Renal cortical epithelial cell (primary cell): ENCODE measurements around the gene ELMO2. TPM values are rescaled to one million over a fixed set of nuclear protein-coding genes. Genes with fewer than 3 reads are reported as not detected.

Source experiments
- DNase-seq: peaks from one replicate; pipeline ENCODE4 v3.0.0-alpha.2; 2011; ENCODE audit warnings: low read depth
- total RNA-seq: library from RNA; depleted of rRNA; stranded (reverse); fragments of >200 nt; gene quantifications from 2 replicates; pipeline ENCODE4 v1.2.3, GENCODE V29; 2014

ELMO2 gene
- total RNA-seq, 1 donor from 2014 or later: 46.9 TPM

DNA sequence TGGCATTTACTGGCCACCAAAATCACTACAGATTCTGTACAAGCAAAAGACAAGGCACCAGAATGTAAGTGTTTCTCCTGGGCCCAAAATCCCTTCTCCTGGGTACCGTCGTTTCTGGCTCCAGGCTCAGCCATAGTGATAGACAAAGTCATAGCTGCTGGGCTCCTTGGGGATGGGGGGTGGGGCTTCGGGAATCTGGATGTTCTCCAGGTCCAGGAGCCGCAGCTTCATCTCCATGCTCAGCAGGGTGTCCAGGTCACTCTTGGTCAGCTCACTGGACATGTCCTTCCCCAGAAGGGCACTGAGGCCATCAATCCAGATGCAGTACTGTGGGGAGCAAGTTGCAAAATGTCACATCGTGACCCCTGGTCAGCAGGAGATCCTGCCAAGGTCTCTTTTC is 39.2 kb downstream of the ELMO2 start:
- no peak for DNase-seq

DNA sequence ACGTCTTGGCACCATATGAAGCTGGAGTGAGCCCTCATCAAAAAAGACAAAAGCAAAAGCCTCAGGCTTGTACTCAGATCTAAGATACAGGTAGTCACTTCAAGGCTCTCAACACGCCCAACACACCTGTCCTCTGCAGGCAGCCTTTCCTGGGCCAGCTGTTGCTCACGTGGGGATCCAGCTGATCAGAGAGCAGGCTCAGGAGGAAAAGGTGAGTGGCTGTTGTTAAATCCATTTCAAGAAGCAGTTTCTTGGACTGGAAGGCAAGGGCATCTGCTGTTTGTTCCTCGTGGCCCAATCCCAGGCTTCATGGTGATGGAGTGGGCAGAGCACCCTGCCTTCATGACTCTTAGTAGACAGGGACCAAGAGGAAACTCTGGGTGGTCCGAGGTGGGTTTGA is 39.6 kb downstream of the ELMO2 start:
- DNase-seq: no peak

DNA sequence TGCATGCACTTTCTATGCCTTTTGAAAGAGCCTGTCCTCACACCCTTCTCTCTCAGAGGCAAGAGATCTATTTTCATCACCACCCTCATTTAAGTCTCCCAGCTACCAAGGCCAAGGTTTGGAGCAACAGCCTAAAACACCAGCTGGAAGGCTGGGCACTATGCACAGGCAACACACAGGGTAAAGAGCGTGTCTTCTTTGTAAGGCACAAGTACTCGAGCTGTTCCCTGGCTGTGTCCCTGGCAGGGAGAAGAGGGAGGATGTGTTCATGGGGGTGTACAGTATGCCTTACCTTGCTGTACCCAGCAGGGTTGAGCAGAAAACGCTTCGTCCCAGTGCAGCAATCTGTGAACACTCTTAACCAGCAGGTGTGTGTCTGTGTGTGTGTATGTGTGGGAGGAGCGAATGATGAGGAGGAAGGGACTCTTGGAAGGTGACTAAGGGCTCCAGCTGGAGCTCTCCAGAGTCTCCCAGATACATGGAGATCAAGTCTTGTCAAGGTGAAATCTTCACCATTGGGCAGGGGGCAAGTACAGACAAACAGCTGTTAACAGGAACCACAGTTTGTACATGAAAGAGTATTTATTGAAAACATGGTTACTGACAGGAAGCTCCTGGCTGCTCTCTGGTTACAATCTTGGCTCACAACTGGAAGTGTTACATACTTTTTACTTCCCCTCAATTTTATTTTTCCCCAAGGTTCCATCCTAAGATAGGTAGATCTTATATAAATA is 40.8 kb downstream of the ELMO2 start:
- no peak for DNase-seq

DNA sequence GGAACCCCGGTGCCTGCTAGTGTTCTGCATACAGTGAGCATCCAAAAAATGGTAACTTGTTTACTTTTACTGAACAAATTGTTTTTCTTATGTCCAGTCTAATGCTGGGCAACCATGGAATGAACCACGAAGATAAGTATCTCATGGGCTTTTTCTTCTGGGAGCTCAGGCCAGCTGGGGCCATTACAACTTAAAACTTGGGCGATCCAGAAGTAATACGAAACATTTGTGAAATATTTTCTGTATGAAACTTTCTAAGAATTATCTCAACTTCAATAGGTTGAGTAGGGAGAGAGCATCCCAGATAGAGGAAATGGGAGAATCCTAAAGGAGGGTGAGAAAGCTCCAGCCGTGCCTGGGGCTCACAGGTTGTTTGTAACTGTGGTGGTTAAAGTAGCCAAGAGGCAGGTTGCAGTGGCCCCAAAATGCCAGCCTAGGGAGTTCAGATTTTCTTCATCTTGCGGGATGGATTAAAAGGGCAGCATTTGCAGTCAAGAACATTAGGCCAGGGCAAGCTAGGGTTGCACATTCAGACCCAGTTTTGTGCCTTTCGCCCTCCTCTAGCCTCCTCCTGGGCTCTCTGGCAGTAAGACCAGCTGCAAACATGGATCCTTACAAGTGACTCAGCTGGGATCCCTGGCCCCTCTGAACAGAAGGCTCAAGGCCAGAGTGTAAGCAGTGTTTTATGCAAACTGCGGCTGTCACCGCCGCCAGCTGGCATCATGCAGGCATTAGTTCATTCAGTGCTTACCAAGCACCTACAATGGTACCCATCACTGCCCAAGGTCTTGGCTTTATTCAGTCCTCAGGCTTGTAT is 41.5 kb downstream of the ELMO2 start:
- DNase-seq: no peak

DNA sequence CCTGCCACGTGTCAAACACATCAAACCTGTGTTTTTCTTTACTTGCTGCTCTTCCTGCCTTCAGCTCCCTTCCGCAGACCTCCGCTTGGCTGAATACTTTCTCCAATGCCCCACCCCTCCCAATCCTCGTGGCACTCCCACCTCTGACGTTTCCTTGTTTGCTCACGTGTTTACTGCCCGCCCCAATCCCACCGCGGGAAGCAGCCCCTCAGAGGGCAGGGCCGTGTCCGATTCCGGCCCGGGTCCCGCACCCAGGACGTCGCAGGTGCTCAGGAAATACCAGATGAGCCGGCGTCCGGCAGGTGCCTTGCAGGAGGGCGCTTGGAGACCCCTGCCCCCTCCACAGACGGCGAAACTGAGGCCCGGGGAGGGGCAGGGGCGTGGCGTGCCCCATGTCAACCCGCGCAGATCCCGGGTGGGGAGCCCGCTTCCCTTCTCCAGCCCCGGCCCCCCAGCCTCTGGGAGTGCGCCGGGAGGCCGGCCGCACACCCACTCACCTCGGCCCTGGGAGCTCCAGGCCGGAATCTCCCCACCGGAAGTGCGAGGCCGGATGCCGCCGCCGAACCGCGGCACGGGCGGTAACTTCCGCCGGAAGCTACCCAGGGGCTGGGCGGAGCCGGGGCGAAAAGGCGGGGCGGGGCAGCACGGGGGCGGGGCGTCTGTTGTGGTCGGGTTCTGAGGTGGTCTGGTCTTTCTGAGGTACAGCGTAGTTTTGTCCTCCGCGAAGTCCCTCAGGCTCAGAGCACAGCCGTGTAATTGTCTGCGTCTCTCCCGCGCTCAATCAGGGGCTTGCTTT is 42.3 kb downstream of the ELMO2 start:
- peak; percentile 81 for DNase-seq

DNA sequence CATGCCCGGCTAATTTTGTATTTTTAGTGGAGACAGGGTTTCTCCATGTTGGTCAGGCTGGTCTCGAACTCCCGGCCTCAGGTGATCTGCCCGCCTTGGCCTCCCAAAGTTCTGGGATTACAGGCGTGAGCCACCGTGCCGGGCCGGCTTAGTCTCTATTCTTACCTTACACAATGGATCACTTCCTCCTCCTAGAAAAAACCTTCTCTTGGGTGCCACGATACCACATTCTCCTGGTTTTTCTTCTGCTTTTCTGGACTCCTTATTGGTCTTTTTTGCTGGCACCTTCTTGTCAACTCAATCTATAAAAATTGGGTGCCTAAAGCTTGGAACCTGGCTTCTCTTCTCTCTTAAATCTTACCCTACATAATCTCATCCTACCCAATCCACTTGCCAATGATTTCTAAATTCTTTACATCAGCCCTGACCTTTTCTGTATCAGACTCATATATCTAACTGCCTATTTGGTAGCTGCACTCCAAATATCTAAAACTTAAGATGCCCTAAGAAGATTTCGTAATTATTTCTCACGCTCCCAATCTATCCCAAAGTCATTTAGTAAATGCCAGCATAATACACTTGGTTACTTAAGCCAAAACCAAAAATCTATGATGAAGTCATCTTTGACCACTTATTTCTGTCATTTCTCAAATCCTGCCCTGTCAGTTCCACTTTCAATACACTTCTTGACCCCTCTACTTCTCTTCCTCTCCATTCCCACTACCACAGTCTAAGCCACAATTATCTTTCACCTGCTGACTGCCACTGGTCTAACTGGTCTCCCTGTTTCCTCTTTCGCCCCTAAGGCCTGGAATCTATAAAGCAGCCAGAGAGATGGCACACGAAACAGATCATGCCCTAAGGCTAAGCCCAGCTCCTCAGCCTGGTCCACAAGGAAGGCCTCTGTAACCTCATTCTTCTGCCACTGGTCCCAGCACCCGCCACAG is 43.2 kb downstream of the ELMO2 start:
- no peak for DNase-seq

DNA sequence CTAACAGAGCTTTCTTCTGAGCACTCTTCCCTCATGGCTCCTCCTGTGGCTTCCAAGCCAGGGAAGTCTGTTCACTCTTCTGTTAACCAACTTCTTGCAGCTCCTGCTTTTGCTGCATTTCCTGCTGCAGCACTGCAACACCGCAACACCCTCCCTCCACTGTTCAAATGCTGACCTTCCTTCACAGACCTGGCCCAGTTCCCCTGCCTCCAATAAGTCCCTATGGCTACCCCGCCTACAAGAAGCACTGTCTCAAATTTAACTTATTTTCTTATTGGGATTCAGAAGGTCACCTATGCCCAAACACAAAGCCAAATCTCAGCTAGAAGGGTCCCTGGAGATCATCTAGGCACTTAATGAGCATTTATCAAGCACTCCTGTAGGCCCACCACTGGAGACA is 44.6 kb downstream of the ELMO2 start:
- DNase-seq: no peak

DNA sequence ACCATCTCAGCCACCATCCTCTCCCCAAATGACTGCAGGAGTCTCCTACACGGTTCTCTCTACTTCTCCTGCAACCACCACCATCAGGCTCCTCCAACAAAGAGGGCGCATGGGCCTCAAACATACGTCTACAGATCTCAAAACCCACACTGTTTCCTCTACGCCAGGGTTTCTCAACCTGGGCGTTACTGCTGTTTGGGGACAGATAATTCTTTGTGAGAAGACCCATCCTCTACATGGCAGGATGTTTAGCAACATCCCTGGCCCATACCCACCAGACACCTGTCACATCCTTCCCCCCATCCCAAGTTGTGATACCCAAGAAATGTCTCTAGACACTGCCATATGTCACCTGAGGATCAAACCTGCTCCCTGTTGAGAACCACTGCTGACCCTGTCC is 45.0 kb downstream of the ELMO2 start:
- no peak for DNase-seq

DNA sequence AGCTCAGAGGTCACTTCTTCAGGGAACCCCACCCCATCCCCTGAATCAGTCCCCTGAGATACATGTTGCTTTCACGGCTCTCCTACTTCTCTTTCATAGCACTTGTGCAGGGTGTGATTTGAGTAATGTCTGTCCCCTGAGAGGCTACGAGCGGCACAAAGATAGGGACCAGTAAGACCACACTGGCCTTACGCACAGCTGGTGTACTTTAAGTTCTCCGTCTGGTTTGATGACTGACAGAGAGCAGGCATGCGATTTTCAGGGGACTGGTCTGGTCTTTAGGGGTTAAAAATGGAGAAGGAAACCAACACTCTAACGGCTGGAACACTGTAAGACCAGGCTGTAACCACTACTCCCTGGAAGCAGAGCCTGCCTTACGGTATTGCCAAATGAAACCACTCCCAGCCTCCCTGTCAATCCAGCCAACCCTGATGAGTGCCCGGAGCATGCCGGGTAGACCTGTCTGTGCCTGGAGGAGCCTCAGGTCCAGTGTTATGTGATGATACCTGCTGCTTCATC is 47.1 kb downstream of the ELMO2 start:
- no peak for DNase-seq

DNA sequence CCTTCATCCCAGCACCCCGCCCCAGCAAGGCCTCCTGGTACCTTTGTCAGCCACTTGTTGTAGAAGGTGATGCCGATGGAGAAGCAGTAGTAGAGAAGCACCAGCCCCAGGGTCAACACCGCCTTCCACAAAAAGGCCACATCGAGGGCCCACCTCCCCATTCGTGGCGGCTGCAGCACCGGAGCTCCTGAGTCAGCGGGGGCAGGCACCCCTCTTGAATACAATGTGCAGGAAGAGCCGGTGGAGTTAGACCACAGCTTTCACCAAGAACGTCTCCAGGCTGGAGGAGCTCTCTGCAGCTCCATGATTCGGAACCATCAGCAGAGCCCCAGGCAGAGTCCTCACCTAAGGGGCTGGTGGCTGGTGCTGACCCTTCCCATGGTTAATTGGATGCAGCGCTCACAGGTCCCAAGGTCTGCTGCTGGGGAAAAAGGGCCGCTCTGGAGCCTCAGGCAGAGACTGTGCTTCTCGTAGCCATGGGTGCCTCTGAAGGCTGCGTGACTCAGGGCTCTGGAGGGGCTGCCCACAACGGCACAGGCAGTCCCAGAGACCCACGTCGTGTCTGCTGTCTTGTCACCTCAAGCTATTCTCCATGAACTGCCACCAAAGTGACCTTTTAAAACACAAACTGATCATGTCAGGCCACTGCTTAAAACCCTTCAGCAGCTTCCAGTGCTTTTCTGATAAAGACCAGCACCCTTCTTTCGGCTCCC is 47.9 kb downstream of the ELMO2 start:
- no peak for DNase-seq

DNA sequence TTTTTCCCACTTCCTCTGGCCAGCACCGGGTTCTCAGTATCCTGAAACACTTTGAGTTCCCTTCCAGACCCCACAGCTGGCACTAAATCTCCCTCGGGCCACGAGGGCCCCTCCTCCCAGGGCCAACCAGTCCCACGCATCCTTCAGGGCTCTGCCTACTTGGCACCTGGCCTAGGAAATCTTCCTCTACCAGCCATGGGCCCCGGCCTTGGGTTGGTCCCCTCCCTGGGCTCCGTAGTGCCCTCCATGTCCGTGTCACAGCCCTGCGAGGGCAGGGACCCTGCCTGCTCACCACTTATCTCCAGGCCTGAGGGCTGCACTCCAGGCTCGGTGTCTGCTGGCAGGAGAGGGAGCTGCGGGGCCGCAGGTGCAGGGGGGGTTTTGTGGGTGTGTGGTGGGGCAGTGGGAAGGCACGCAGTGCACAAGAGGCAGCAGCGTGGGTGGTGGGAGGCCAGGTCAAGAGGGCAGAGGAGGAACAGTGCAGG is 49.3 kb downstream of the ELMO2 start:
- no peak for DNase-seq

DNA sequence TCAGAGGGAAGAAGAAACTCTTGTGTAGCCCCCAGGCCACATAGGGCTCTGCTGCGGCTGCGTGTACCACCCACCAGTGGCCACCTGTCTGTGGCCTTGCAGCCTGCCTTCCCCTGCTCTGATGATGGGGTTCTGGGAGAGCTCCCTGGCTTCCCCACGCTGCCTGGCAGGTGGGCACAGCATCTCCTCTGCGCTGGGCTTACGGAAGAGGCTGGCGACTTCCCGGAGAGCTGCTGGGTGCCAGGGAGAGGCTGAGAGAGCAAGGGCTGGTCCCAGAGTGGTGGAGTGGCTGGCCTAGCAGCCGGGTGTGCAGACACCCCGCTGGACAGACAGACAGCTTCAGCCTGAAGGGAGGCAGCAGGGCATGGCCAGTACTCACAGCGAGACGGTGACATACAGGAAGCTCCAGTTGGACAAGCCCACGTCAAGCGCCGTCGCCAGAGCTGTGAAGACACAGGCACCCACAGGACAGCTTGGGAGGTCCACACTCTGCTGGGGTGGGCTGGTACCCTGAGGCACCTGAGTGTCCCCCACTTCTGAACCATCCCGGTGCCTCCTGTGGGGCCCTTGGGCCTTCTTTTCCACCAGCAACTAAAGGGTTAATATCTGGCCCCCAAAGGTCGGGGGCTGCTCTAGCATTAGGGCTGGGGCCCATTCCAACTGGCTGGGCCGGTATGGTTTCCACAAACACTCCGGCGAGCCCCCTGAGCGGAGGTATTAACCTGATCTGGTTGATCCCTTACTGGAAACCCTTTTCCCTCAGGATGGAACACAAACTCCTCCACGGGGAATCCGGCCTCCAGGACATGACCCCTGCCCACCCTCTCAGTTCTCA is 50.0 kb downstream of the ELMO2 start:
- DNase-seq: no peak

DNA sequence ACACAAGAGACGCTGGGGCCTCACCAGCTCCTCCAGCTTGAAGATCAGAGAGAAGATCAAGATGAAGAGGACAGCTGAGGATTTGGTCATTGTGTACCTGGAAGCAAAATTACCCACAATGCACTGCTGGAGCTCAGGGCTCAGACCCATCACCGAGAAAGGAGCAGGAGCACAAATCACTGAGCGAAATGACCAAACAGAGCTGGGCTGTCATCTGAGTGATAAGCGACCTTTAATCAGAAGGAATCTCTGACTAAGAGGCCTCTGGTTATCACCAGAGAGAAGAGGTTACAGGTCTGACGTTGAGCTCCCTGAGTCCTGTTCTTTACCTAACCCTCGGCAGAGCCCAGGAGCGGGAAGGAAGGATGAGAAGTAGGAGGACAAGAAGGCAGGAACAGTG is 50.6 kb downstream of the ELMO2 start:
- DNase-seq: no peak

DNA sequence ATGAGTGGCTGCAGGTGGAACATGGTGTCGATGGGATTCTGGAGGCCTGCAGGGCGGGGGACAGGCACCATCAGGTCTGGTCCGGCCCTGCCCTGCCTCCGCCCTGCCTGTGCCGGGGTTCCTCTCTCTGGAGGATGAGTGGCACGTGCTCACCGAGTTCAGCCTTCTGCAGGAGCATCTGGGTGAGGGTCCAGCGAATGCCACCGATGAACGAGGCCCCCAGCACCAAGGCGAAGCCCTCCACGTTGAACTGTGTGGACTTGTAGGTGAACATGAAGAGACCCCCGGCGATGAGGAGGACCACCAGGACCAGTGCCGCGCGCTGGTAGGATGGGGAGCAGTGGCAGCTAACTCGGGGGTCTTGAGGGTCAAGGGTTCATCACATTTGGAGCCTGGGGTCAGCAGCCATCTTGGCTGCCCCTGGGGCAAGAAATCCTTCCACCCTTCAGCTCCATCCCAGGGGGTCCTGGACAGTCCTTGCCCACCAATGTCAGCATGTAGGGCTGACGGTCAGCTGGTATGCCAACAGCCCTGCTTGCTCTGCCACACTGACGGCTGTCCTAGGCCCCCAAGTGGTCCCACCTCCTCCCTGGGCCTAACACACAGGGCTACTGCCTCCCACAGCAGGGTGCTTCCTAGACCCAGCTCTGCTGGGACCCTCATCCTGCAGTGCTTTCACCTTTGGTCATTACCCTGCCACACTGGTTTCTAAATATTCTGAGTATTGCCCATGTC is 51.3 kb downstream of the ELMO2 start:
- DNase-seq: no peak

DNA sequence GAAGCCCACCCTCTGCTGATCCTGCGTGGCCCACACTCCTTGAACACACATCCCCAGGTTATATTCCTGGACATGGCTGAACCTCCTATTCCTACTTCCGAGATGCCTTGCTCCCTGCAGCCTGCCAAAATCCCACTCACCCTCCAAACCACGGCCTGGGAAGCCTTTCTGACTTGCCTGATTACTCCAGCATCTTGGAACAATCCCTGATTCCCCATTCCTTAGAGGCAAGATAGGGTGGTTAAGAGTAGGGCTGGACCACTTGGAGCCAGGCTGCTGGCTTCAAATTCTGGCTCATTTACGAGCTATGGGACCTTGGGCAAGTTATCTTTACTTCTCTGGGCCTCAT is 52.2 kb downstream of the ELMO2 start:
- no peak for DNase-seq

DNA sequence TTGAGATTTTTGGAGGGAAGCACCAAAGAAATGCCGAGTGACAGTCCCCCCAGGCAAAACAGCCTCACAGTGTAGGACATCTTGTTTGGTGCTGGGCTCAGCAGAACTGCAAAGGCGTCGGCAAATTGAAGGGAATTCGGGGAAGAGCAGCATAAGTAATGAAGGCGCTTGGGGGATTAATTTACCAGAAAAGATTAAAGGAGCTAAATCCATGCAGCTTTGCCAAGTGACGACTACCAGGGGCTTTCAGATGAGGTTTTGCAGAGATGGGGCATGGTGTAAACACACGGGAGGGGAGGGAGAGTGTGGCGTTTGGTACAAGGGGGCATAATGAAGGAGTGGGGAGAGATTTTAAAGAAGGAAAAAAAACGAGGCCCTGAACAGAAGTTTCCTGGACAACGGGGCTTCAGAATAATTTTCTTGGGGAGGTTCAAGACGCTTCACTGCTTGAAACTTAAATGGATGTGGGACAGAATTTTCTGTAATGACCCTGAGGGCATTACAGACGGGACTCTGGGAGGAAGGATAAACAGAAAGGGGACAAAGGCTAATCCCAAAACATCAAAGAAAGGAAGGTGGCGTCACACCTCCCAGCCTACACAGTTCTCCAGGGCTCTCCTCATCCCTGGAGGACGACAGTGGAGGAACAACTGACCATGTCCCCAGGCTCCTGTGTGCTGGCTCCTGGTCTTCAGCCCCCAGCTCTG is 52.8 kb downstream of the ELMO2 start:
- DNase-seq: no peak

DNA sequence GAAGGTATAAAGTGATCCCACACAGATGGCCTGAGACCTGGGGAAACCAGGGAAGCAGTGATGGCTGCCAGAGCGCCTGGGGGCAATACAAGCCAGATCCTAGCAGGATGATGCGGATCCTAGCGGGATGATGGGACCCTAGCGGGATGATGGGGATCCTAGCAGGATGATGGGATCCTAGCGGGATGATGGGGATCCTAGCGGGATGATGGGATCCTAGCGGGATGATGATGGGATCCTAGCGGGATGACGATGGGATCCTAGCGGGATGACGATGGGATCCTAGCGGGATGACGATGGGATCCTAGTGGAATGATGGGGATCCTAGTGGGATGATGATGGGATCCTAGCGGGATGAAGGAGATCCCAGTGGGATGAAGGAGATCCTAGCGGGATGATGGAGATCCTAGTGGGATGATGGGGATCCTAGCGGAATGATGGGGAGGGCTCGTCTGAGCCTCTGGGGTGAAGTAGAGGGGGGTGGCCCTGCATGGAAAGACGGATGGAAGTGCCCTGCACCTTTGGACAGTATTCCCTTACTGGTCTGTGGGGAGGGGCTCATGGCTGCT is 54.0 kb downstream of the ELMO2 start:
- no peak for DNase-seq
